ENCODE measurements around the gene SMIM5. TPM values are rescaled to one million over a fixed set of nuclear protein-coding genes. Genes with fewer than 3 reads are reported as not detected.

Gene SMIM5
- total and polyA plus RNA-seq, 8 donors: 0.55 to 15.3 (median 0.86) TPM

DNA sequence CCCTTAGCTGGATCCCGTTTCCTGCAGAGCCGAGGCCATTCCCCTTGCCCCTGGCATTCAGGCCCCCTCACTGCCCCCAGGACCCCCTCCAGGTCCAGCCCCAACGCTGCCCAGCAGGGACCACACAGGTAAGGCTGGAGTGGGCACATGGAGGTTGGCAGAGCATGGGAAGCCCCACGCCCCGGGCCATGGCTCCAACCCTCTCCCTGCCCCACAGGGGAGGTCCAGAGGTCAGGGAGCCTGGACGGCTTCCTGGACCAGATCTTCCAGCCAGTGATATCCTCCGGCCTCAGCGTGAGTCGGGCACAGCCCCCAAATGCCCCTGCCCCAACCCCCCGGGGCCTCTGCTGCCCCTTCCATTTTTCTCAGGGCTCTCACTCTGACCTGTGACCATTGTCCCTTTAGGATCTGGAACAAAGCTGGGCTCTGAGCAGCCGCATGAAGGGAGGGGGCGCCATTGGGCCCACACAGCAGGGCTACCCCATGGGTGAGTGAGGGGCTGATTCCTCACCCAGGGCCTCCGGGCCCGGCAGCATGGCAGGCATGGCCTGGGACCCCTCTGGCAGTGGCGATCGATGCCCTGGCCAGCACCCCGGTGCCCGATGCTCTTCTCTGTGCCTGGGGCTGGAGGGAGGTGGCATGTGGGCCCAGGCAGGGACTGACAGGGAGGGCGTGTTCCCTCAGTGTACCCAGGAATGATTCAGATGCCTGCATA is 18.5 kb upstream of the SMIM5 start:
- WGBS, 2 donors: 72 to 84% methylated on average over 15 to 19 of the region's 19 CpGs
- intact Hi-C loops (cut with DNase I): no loop called here
- Histone ChIP-seq H3K27ac (no peak overlapping the region), H3K27me3 (no peaks in the 10 kb centered on the region), H3K36me3 (peaks cover 0 to 4% (median 0%) of the 10 kb centered on the region in 3 donors), H3K4me1 (no peaks in the 10 kb centered on the region), H3K9me3 (no peaks in the 10 kb centered on the region), H3K4me3 (no peak overlapping the region)
- TF ChIP-seq, protein P1, sequence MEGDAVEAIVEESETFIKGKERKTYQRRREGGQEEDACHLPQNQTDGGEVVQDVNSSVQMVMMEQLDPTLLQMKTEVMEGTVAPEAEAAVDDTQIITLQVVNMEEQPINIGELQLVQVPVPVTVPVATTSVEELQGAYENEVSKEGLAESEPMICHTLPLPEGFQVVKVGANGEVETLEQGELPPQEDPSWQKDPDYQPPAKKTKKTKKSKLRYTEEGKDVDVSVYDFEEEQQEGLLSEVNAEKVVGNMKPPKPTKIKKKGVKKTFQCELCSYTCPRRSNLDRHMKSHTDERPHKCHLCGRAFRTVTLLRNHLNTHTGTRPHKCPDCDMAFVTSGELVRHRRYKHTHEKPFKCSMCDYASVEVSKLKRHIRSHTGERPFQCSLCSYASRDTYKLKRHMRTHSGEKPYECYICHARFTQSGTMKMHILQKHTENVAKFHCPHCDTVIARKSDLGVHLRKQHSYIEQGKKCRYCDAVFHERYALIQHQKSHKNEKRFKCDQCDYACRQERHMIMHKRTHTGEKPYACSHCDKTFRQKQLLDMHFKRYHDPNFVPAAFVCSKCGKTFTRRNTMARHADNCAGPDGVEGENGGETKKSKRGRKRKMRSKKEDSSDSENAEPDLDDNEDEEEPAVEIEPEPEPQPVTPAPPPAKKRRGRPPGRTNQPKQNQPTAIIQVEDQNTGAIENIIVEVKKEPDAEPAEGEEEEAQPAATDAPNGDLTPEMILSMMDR (IDR thresholded peaks at IDR 0.05): no peak
- no peak for ATAC-seq
- peak in 1 of 6 donors; percentile 71 for DNase-seq
- no peak for FAIRE-seq

GRCh38 chr17:75615301-75615700 is 17.9 kb upstream of the SMIM5 start:
- 84 to 89% methylated on average over 11 of the region's 11 CpGs for whole genome bisulfite sequencing, 2 donors
- peaks cover 0 to 4% (median 0%) of the 10 kb centered on the region in 3 donors for H3K36me3 ChIP-seq
- peak in 1 of 6 donors; percentile 56 for DNase-seq
- TF ChIP-seq, protein P1 (IDR thresholded peaks at IDR 0.05): no peak
- H3K9me3 ChIP-seq: no peaks in the 10 kb centered on the region
- intact Hi-C loops (cut with DNase I): no loop called here
- H3K27ac ChIP-seq: no peak overlapping the region
- no peak for FAIRE-seq
- no peak for ATAC-seq
- H3K4me3 ChIP-seq: no peak overlapping the region
- no peaks in the 10 kb centered on the region for H3K4me1 ChIP-seq
- H3K27me3 ChIP-seq: no peaks in the 10 kb centered on the region

DNA sequence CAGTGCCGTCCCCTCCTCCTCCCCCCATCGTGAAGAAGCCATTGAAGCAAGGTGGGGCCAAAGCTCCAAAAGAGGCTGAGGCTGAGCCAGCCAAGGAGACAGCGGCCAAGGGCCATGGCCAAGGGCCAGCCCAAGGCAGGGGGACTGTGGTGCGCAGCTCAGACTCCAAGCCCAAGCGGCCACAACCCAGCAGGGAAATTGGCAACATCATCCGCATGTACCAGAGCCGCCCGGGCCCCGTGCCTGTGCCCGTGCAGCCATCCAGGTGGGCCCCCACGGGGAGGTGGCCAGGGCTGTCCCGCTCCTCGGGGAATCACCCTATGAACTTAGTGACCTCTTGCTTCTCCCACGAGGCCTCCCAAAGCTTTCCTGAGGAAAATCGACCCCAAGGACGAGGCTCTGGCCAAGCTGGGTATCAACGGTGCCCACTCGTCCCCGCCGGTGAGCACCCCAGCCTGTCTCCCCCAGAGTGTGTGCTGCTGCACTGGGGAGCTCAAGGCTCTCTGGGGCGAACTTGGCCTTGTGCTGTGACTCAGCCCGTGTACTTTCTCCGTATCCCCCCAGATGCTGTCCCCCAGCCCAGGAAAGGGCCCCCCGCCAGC is 16.6 kb upstream of the SMIM5 start:
- Histone ChIP-seq H3K4me3 (no peak overlapping the region), H3K27me3 (no peaks in the 10 kb centered on the region), H3K9me3 (no peaks in the 10 kb centered on the region), H3K27ac (no peak overlapping the region), H3K36me3 (peaks cover 0 to 4% (median 0%) of the 10 kb centered on the region in 3 donors), H3K4me1 (no peaks in the 10 kb centered on the region)
- intact Hi-C loops (cut with DNase I): no loop called here
- FAIRE-seq (no peak), ATAC-seq (no peak), DNase-seq (peak in 1 of 6 donors; percentile 57)
- 80 to 91% methylated on average over 22 to 24 of the region's 24 CpGs for WGBS, 2 donors
- TF ChIP-seq, protein P1 (IDR thresholded peaks at IDR 0.05): no peak

- no peaks in the 10 kb centered on the region for H3K27me3 ChIP-seq
- H3K27ac ChIP-seq: no peak overlapping the region
- ATAC-seq (no peak), DNase-seq (no peak), FAIRE-seq (no peak)
- H3K4me3 ChIP-seq: no peak overlapping the region
- TF ChIP-seq, protein P1 (IDR thresholded peaks at IDR 0.05): no peak
- 79% methylated on average over 16 of the region's 16 CpGs for WGBS, 2 donors
- H3K9me3 ChIP-seq: no peaks in the 10 kb centered on the region
- peaks cover 0 to 4% (median 0%) of the 10 kb centered on the region in 3 donors for H3K36me3 ChIP-seq
- H3K4me1 ChIP-seq: no peaks in the 10 kb centered on the region
- intact Hi-C loops (cut with DNase I): no loop called here
Observed at GRCh38 chr17:75617218-75617617, 16.0 kb upstream of the SMIM5 start.

DNA sequence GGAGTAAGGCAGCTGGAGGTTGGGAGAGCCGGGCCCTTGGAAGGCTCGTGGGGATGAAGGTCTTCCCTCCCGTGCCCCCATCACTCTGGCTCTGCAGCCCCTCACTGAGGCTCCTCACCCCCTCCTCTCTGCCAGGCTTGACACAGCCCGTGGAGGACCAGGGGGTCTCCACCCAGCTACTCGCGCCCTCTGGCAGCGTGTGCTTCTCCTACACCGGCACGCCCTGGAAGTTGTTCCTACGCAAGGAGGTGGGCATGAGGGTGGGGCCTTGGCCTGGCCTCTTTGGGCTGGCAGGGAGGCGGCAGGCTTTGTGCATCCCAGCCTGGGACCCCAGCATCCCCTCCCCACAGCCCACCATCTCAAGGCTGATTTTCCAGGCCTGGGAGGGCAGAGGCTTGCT is 15.6 kb upstream of the SMIM5 start:
- intact Hi-C loops (cut with DNase I): no loop called here
- Histone ChIP-seq H3K27ac (no peak overlapping the region), H3K4me1 (no peaks in the 10 kb centered on the region), H3K9me3 (no peaks in the 10 kb centered on the region), H3K27me3 (no peaks in the 10 kb centered on the region), H3K36me3 (peaks cover 0 to 4% (median 0%) of the 10 kb centered on the region in 3 donors), H3K4me3 (no peak overlapping the region)
- 82 to 93% methylated on average over 9 to 11 of the region's 11 CpGs for WGBS, 2 donors
- ATAC-seq (no peak), FAIRE-seq (no peak), DNase-seq (peak in 1 of 6 donors; percentile 58)
- TF ChIP-seq, protein P1 (IDR thresholded peaks at IDR 0.05): no peak

Data from pancreas (tissue), 10 donors.